Uterus (tissue), 4 donors: ENCODE measurements around the gene NFIA. TPM values are rescaled to one million over a fixed set of nuclear protein-coding genes. Genes with fewer than 3 reads are reported as not detected.

Source experiments
- DNase-seq, 2 donors: peaks; one replicate each; pipeline ENCODE4 v3.0.0-alpha.2; 2019 to 2020
- H3K27ac ChIP-seq, 2 donors: fragments of 200-600 bp; sonication (generic); 1 replicate in 1 of 2; 2 replicates in 1 of 2; pipeline ENCODE4 v1.5.1; 2016 to 2018
- H3K27me3 ChIP-seq, 2 donors: fragments of 200-600 bp; sonication (generic); one replicate each; pipeline ENCODE4 v1.5.1; 2018 to 2019; ENCODE audit warnings: control low read depth in 1 of 2
- H3K36me3 ChIP-seq, 2 donors: fragments of 200-600 bp; sonication (generic); one replicate each; pipeline ENCODE4 v1.5.1; 2019; ENCODE audit warnings: control low read depth in 1 of 2
- H3K4me1 ChIP-seq, 2 donors: fragments of 200-600 bp; sonication (generic); one replicate each; pipeline ENCODE4 v1.5.1; 2018 to 2019; ENCODE audit warnings: control low read depth in 1 of 2
- H3K4me3 ChIP-seq, 2 donors: fragments of 200-600 bp; sonication (generic); 1 replicate in 1 of 2; 2 replicates in 1 of 2; pipeline ENCODE4 v1.5.1; 2018 to 2019; ENCODE audit warnings: mild to moderate bottlenecking in 1 of 2
- H3K9me3 ChIP-seq, 2 donors: fragments of 200-600 bp; sonication (generic); one replicate each; pipeline ENCODE4 v1.5.1; 2019; ENCODE audit warnings: control low read depth in 1 of 2
- CTCF ChIP-seq, 4 experiments: fragments of 200-600 bp in 2 of 4; fragments of 450-650 bp in 2 of 4; sonication (generic) in 2 of 4; IDR thresholded peaks; one replicate each; pipeline ENCODE4 v1.5.1; 2016 to 2019; ENCODE audit warnings: antibody characterized with exemption in 4 of 4, mild to moderate bottlenecking in 2 of 4, moderate library complexity in 1 of 4
- POLR2A ChIP-seq, 2 donors: fragments of 450-650 bp; IDR thresholded peaks; one replicate each; pipeline ENCODE4 v1.6.1; 2016; ENCODE audit warnings: antibody characterized with exemption in 2 of 2, mild to moderate bottlenecking in 1 of 2, moderate library complexity in 1 of 2
- intact Hi-C: fragments of 100-400 bp; cut with DNase I; formaldehyde crosslinking; loops from one replicate; pipeline ENCODE4 v1.15.1; 2023; ENCODE audit warnings: low total_unique reads
- total RNA-seq, 4 donors: library from RNA; depleted of rRNA in 3 of 4; stranded (reverse); fragments of >200 nt in 3 of 4; gene quantifications; one replicate each; pipeline versions ENCODE4 v1.1.0 to v1.2.4, GENCODE V29; 2014 to 2023
- donor health status: DM: yes; HTN: yes; CAD: no.

The NFIA gene
- total RNA-seq, 4 donors from 2014 or later, result 49.2 to 116 (median 64.9) TPM

DNA sequence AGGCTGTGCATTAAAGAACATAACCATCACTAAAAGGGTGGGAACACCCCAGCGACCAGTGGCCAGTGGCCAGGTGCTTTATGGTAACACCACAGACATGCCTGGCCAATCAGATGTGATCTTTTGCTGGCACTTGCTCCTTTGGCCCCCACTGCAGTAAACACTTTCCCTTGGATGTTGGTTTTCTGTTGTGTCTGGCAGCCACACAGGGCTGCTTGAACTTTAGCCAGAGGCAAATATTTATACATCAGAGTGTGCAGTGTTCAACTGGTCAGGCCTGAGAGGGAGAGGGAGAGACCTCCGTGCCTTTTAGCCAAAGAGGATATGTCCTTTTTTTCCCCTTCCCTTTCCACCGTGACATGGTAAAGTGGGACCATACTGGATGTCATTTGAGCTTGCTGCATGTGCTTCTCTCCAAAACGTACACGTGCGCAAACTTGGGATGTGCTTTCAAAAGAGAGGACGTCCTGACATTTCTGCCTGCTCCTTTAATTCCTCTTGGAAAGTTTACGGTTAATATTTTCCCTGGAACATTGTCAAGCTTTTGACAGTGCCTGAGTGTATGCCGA lies 101.2 kb downstream of the NFIA start:
- H3K4me3 ChIP-seq, result peak overlapping the region; percentile 30 to 39
- TF ChIP-seq CTCF (IDR thresholded peaks at IDR 0.05), result no peak
- no peak for TF ChIP-seq POLR2A (IDR thresholded peaks at IDR 0.05)
- H3K4me1 ChIP-seq, result peaks cover 7 to 14% of the 10 kb centered on the region in 2 donors
- no peaks in the 10 kb centered on the region for H3K9me3 ChIP-seq
- DNase-seq, result peak in 1 of 2 donors; percentile 32
- intact Hi-C loops, result no loop called here
- no peaks in the 10 kb centered on the region for H3K27me3 ChIP-seq
- H3K36me3 ChIP-seq, result no peaks in the 10 kb centered on the region
- H3K27ac ChIP-seq, result peak overlapping the region; percentile 80 to 84

- peak overlapping the region; percentile 80 to 84 for H3K27ac ChIP-seq
- H3K9me3 ChIP-seq, result no peaks in the 10 kb centered on the region
- peak overlapping the region; percentile 30 to 39 for H3K4me3 ChIP-seq
- no peaks in the 10 kb centered on the region for H3K27me3 ChIP-seq
- DNase-seq, result peak; percentile 92 to 94
- TF ChIP-seq POLR2A (IDR thresholded peaks at IDR 0.05), result peak in 1 of 2 donors; percentile 38
- no peak for TF ChIP-seq CTCF (IDR thresholded peaks at IDR 0.05)
- intact Hi-C loops, result no loop called here
- no peaks in the 10 kb centered on the region for H3K36me3 ChIP-seq
- H3K4me1 ChIP-seq, result peaks cover 7 to 14% of the 10 kb centered on the region in 2 donors
Observed at GRCh38 chr1:61184040-61184713, 101.8 kb downstream of the NFIA start.

GRCh38 chr1:61184714-61185106 lies 102.3 kb downstream of the NFIA start:
- Histone ChIP-seq H3K36me3 (no peaks in the 10 kb centered on the region), H3K27ac (peak overlapping the region; percentile 80 to 84), H3K4me1 (peaks cover 7 to 14% of the 10 kb centered on the region in 2 donors), H3K27me3 (no peaks in the 10 kb centered on the region), H3K4me3 (peak overlapping the region; percentile 30 to 39), H3K9me3 (no peaks in the 10 kb centered on the region)
- no peak for DNase-seq
- intact Hi-C loops, result no loop called here
- TF ChIP-seq CTCF (IDR thresholded peaks at IDR 0.05), result no peak
- no peak for TF ChIP-seq POLR2A (IDR thresholded peaks at IDR 0.05)

DNA sequence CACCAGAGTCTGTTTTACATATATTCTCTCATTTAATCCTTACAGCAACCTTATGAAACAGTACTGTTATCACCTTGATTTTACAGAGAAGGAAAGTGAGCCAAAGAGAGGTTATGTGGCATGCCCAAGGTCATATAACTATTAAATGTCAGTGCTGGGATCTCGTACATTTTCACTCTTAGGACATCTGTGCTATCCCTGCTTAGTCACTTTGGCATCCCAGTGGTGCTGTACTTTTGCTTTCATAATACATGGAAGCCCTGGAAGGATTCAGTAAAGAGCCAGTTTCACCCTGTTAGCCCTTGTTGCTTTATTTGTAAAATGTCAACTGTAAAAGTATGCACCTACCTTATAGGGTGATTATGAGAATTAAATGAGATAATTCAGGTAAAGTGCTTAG lies 104.4 kb downstream of the NFIA start:
- no peak for DNase-seq
- Histone ChIP-seq H3K4me3 (no peak overlapping the region), H3K9me3 (no peaks in the 10 kb centered on the region), H3K36me3 (no peaks in the 10 kb centered on the region), H3K27me3 (no peaks in the 10 kb centered on the region), H3K4me1 (peaks cover 7 to 14% of the 10 kb centered on the region in 2 donors), H3K27ac (no peak overlapping the region)
- intact Hi-C loops, result no loop called here
- TF ChIP-seq CTCF (IDR thresholded peaks at IDR 0.05) (no peak), POLR2A (IDR thresholded peaks at IDR 0.05) (no peak)

GRCh38 chr1:61187352-61188086 lies 105.2 kb downstream of the NFIA start:
- TF ChIP-seq POLR2A (IDR thresholded peaks at IDR 0.05) (no peak), CTCF (IDR thresholded peaks at IDR 0.05) (no peak)
- Histone ChIP-seq H3K36me3 (no peaks in the 10 kb centered on the region), H3K27ac (no peak overlapping the region), H3K9me3 (no peaks in the 10 kb centered on the region), H3K4me1 (peaks cover 7 to 10% of the 10 kb centered on the region in 2 donors), H3K4me3 (no peak overlapping the region), H3K27me3 (no peaks in the 10 kb centered on the region)
- no peak for DNase-seq
- intact Hi-C loops, result no loop called here
